Measurements from ENCODE around the gene TMEM18.

DNA sequence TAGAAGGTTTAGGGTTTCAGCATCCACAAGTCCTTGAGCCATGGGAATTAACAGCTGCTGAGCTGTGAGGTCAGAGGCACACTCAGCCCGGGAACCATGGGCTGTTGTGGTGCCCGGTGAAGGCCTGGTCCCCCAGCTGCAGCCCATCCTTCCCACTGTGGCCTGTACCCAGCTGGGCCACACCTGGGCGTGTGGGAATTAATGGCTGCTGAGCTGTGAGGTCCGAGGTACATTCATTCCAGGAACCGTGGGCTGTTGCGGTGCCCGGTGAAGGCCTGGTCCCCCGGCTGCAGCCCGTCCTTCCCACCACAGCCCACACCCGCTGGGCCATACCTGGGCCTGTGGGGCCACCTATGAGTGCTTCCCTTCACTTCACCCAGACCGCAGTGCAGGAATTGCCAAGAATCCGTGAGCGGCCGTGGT, 25.2 kb downstream of the TMEM18 start:
- TF ChIP-seq ELF4 (IDR thresholded peaks at IDR 0.05) = no peak
- TF ChIP-seq, protein P1, sequence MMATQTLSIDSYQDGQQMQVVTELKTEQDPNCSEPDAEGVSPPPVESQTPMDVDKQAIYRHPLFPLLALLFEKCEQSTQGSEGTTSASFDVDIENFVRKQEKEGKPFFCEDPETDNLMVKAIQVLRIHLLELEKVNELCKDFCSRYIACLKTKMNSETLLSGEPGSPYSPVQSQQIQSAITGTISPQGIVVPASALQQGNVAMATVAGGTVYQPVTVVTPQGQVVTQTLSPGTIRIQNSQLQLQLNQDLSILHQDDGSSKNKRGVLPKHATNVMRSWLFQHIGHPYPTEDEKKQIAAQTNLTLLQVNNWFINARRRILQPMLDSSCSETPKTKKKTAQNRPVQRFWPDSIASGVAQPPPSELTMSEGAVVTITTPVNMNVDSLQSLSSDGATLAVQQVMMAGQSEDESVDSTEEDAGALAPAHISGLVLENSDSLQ (IDR thresholded peaks at IDR 0.05) = no peak
- TF ChIP-seq HDGF (IDR thresholded peaks at IDR 0.05; ENCODE audit: borderline replicate concordance) = no peak
- TF ChIP-seq TARDBP (IDR thresholded peaks at IDR 0.05) = no peak
- no peak for TF ChIP-seq BHLHE40 (IDR thresholded peaks at IDR 0.05; ENCODE audit: borderline replicate concordance)
- TF ChIP-seq FOXK2 (IDR thresholded peaks at IDR 0.05) = no peak
- TF ChIP-seq NFRKB (IDR thresholded peaks at IDR 0.05) = no peak
- no peak for TF ChIP-seq FOXM1 (IDR thresholded peaks at IDR 0.05; ENCODE audit: borderline replicate concordance)
- TF ChIP-seq ARNT (IDR thresholded peaks at IDR 0.05) = no peak
- no peak for TF ChIP-seq CTBP1 (IDR thresholded peaks at IDR 0.05; ENCODE audit: borderline replicate concordance)
